NCI-H146 treated with DMSO at 0.1 percent for 48 hours (cell line): Measurements from ENCODE around the gene SYT9.

Experiments used
- DNase-seq: peaks from one replicate; lab custom pipeline; 2025; ENCODE audit not compliant: unreplicated experiment; lab: John Stamatoyannopoulos, UW

Gene SYT9

GRCh38 chr11:7270233-7270865, 18.6 kb downstream of the SYT9 start:
- no peak for DNase-seq

- DNase-seq = no peak
These were observed 20.7 kb downstream of the SYT9 start for GRCh38 chr11:7272373-7272772.

GRCh38 chr11:7275133-7275532, 23.4 kb downstream of the SYT9 start:
- DNase-seq = no peak

GRCh38 chr11:7278314-7278917, 26.7 kb downstream of the SYT9 start:
- no peak for DNase-seq

GRCh38 chr11:7279676-7280075, 28.0 kb downstream of the SYT9 start:
- no peak for DNase-seq

GRCh38 chr11:7281079-7281478, 29.4 kb downstream of the SYT9 start:
- no peak for DNase-seq

- no peak for DNase-seq
These were observed 30.1 kb downstream of the SYT9 start for GRCh38 chr11:7281809-7282208.

- DNase-seq = no peak
These were observed 34.5 kb downstream of the SYT9 start for GRCh38 chr11:7286178-7286577.

GRCh38 chr11:7291100-7291829, 39.6 kb downstream of the SYT9 start:
- DNase-seq = no peak

- DNase-seq = no peak
These were observed 41.2 kb downstream of the SYT9 start for GRCh38 chr11:7292922-7293321.

GRCh38 chr11:7299393-7299792, 47.7 kb downstream of the SYT9 start:
- no peak for DNase-seq

GRCh38 chr11:7300281-7300680, 48.6 kb downstream of the SYT9 start:
- DNase-seq = no peak

GRCh38 chr11:7303146-7303545, 51.4 kb downstream of the SYT9 start:
- DNase-seq = no peak

GRCh38 chr11:7306900-7307299, 55.2 kb downstream of the SYT9 start:
- no peak for DNase-seq

- no peak for DNase-seq
These were observed 56.1 kb downstream of the SYT9 start for GRCh38 chr11:7307836-7308235.

GRCh38 chr11:7311903-7312302, 60.2 kb downstream of the SYT9 start:
- DNase-seq = no peak

- no peak for DNase-seq
These were observed 63.3 kb downstream of the SYT9 start for GRCh38 chr11:7314811-7315604.

GRCh38 chr11:7319501-7319900, 67.8 kb downstream of the SYT9 start:
- DNase-seq = no peak

- no peak for DNase-seq
These were observed 68.6 kb downstream of the SYT9 start for GRCh38 chr11:7320306-7320705.

GRCh38 chr11:7321473-7322450, 70.1 kb downstream of the SYT9 start:
- no peak for DNase-seq
